ENCODE results near the gene HOXD4. TPM values are rescaled to one million over a fixed set of nuclear protein-coding genes. Genes with fewer than 3 reads are reported as not detected.

HOXD4 gene
- total and polyA plus RNA-seq, 4 donors: 0.12 to 1.1 (median 0.48) TPM

DNA sequence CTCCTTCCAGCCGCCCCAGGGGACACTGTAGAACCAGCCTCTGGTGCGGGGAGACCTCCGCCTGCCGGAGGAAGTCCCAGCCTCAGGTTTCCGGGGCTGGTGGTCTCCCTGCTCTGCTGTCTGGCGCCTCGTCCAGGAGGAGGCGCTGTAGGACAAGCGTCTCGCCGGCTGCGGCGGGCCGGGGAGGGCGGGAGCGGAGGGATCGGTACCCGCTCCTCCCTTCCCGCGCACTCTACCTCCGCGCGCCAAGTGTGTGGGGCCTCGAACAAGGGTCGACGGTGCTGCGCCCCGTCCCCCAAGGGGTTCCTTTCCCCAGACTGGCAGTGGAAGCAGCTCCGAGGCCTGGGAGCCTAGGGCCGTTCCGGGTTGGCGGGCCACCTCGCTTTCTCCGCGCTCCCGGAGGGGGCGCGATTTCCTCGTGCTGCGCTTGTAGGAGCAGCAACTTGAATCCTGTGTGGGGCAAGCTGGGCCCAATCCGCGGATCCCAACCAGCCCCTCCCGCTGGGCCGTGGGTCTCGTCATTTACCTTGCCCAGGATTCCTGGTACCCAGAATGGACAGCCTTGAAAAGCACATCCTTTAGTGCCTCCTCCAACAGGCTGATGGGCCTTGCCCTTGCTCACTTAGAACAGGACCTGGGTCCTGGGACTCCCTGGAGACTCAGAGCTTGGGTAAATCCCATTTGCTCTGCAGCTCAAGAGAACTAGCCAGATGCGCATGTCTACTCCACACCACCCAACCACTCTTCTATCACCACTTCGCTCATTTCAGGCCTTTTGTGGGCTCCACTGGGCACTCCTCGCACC lies 10.6 kb upstream of the HOXD4 start:
- H3K27ac ChIP-seq (ENCODE audit: low read depth in 1 of 2, low read length in 1 of 2): no peak overlapping the region
- peak; percentile 87 for ATAC-seq (ENCODE audit: insufficient read depth, low FRiP score)
- 8 to 10% methylated on average over 37 to 48 of the region's 48 CpGs for WGBS, 2 donors
- H3K4me3 ChIP-seq: no peak overlapping the region
- H3K9ac ChIP-seq (ENCODE audit: insufficient read depth in 1 of 2, low read length in 2 of 2): no peak overlapping the region
- no peaks in the 10 kb centered on the region for H3K36me3 ChIP-seq (ENCODE audit: control insufficient read depth in 4 of 4, insufficient read depth in 4 of 4, low read length in 4 of 4)
- H3K4me1 ChIP-seq (ENCODE audit: control insufficient read depth in 5 of 5, insufficient read depth in 5 of 5, low read length in 5 of 5): peaks cover 0 to 14% (median 3%) of the 10 kb centered on the region in 5 donors
- DNase-seq: peak; percentile 84 to 87 (median 86)
- peaks cover 0 to 10% (median 0%) of the 10 kb centered on the region in 4 donors for H3K9me3 ChIP-seq (ENCODE audit: control insufficient read depth in 4 of 4, insufficient read depth in 3 of 4, low read length in 3 of 4)
- TF ChIP-seq CTCF (IDR thresholded peaks at IDR 0.05; ENCODE audit: control extremely low read depth, extremely low read depth): peak; percentile 68
- H3K27me3 ChIP-seq (ENCODE audit: control insufficient read depth in 3 of 3, insufficient read depth in 3 of 3, low read length in 2 of 3): peaks cover 19 to 92% (median 89%) of the 10 kb centered on the region in 3 donors

DNA sequence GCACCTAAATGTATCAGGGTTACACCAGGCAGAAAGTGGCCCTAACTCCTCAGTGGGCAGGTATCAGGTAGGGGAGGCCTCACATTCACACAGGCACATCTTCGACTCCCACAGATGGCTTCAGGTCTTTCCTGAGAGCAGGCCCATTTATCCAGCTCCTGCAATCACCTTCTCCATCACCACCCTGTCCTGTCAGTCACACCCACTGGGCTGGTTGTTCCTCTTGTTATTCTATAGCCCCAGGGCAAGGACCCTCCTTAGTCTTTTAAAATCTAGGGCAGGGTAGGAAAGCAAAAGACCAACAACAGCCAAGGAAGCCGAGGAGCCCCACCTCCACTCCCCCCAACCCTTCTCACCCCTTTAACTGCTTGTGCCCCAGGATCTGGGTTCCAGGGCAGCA lies 9.1 kb upstream of the HOXD4 start:
- DNase-seq (no peak), ATAC-seq (ENCODE audit: insufficient read depth, low FRiP score) (no peak)
- H3K27ac ChIP-seq (ENCODE audit: low read depth in 1 of 2, low read length in 1 of 2): no peak overlapping the region
- H3K27me3 ChIP-seq (ENCODE audit: control insufficient read depth in 3 of 3, insufficient read depth in 3 of 3, low read length in 2 of 3): peaks cover 14 to 94% (median 91%) of the 10 kb centered on the region in 3 donors
- H3K4me1 ChIP-seq (ENCODE audit: control insufficient read depth in 5 of 5, insufficient read depth in 5 of 5, low read length in 5 of 5): peaks cover 0 to 5% (median 0%) of the 10 kb centered on the region in 5 donors
- H3K9me3 ChIP-seq (ENCODE audit: control insufficient read depth in 4 of 4, insufficient read depth in 3 of 4, low read length in 3 of 4): peaks cover 0 to 8% (median 0%) of the 10 kb centered on the region in 4 donors
- H3K4me3 ChIP-seq: no peak overlapping the region
- WGBS, 2 donors: 87 to 93% methylated on average over 2 of the region's 2 CpGs
- H3K36me3 ChIP-seq (ENCODE audit: control insufficient read depth in 4 of 4, insufficient read depth in 4 of 4, low read length in 4 of 4): no peaks in the 10 kb centered on the region
- no peak for TF ChIP-seq CTCF (IDR thresholded peaks at IDR 0.05; ENCODE audit: control extremely low read depth, extremely low read depth)
- no peak overlapping the region for H3K9ac ChIP-seq (ENCODE audit: insufficient read depth in 1 of 2, low read length in 2 of 2)

DNA sequence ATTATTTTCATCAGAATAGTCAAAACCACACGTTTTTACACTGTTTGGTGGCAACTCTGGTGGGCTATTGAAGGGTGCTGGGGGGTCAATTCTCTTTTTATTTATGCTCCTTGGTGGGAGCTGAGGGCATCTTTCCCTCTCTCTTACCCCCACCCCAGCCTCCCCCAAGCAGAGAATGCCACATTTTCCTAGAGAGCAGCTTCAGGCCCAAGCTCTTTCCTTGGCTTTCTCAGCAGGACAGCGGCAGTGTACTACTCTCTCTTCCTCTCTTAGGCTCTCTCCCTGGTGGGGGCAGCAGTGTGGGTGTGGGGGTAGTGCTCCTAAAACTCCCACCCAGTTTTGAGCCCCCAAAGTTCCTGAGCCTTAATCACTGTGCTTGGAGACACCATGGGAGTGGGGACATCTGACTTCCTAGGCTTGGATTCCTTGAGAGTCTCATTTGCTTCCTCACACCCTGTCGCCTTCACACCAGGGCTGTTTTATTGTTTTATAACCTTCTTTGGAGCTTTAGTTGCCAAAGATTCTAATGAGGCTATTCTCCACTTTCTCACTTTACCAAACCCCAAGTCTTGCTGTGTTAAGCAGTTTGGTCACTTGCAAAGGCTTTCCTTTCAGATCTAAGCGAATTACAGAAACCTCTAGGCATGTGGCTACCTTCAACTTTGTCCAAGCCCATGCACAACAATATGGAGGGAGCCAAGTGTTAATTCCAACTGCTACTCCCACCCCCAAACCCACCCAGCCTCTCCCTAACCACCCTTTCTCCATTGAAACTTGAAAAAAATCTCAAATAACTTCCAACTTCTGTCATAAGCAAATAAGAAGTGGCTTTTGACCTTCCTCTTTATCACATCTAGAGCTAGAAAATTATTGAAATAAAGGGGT lies 6.0 kb upstream of the HOXD4 start:
- TF ChIP-seq CTCF (IDR thresholded peaks at IDR 0.05; ENCODE audit: control extremely low read depth, extremely low read depth): no peak
- peaks cover 14 to 93% (median 89%) of the 10 kb centered on the region in 3 donors for H3K27me3 ChIP-seq (ENCODE audit: control insufficient read depth in 3 of 3, insufficient read depth in 3 of 3, low read length in 2 of 3)
- H3K36me3 ChIP-seq (ENCODE audit: control insufficient read depth in 4 of 4, insufficient read depth in 4 of 4, low read length in 4 of 4): no peaks in the 10 kb centered on the region
- ATAC-seq (ENCODE audit: insufficient read depth, low FRiP score) (no peak), DNase-seq (no peak)
- H3K4me1 ChIP-seq (ENCODE audit: control insufficient read depth in 5 of 5, insufficient read depth in 5 of 5, low read length in 5 of 5): peaks cover 0 to 5% (median 0%) of the 10 kb centered on the region in 5 donors
- WGBS, 2 donors: 49 to 57% methylated on average over 4 of the region's 4 CpGs
- H3K9me3 ChIP-seq (ENCODE audit: control insufficient read depth in 4 of 4, insufficient read depth in 3 of 4, low read length in 3 of 4): peaks cover 0 to 7% (median 0%) of the 10 kb centered on the region in 4 donors
- H3K9ac ChIP-seq (ENCODE audit: insufficient read depth in 1 of 2, low read length in 2 of 2): no peak overlapping the region
- no peak overlapping the region for H3K4me3 ChIP-seq
- H3K27ac ChIP-seq (ENCODE audit: low read depth in 1 of 2, low read length in 1 of 2): no peak overlapping the region
